ENCODE data around the gene RYR2. TPM values are rescaled to one million over a fixed set of nuclear protein-coding genes. Genes with fewer than 3 reads are reported as not detected.

RYR2 gene
- total RNA-seq, 6 experiments from 2014 or later = 0.05 to 0.17 TPM; not detected in 4

DNA sequence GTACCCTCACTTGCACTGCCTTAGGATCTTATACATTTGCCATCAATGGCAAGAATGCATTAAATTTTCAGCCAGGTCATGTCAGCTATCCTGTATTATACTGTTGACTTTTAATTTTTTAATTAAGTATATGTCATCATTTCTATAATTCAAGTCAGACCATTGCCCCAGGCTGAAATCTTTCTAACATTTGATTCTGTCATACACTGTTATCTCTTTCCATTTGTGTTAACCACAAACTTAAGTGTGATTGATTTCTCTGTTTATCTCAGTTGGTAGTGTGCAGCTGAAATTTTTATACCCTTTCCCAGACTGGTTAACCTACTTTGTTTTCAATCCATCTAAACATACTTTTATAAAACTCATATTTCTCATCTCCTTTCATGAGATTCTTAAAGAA is 695.5 kb downstream of the RYR2 start:
- TF ChIP-seq, protein P1, sequence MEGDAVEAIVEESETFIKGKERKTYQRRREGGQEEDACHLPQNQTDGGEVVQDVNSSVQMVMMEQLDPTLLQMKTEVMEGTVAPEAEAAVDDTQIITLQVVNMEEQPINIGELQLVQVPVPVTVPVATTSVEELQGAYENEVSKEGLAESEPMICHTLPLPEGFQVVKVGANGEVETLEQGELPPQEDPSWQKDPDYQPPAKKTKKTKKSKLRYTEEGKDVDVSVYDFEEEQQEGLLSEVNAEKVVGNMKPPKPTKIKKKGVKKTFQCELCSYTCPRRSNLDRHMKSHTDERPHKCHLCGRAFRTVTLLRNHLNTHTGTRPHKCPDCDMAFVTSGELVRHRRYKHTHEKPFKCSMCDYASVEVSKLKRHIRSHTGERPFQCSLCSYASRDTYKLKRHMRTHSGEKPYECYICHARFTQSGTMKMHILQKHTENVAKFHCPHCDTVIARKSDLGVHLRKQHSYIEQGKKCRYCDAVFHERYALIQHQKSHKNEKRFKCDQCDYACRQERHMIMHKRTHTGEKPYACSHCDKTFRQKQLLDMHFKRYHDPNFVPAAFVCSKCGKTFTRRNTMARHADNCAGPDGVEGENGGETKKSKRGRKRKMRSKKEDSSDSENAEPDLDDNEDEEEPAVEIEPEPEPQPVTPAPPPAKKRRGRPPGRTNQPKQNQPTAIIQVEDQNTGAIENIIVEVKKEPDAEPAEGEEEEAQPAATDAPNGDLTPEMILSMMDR (IDR thresholded peaks at IDR 0.05) = no peak
- H3K36me3 Mint-ChIP-seq (ENCODE audit: low read depth) = no peaks in the 10 kb centered on the region
- no peaks in the 10 kb centered on the region for H3K27me3 Mint-ChIP-seq (ENCODE audit: insufficient read depth)

DNA sequence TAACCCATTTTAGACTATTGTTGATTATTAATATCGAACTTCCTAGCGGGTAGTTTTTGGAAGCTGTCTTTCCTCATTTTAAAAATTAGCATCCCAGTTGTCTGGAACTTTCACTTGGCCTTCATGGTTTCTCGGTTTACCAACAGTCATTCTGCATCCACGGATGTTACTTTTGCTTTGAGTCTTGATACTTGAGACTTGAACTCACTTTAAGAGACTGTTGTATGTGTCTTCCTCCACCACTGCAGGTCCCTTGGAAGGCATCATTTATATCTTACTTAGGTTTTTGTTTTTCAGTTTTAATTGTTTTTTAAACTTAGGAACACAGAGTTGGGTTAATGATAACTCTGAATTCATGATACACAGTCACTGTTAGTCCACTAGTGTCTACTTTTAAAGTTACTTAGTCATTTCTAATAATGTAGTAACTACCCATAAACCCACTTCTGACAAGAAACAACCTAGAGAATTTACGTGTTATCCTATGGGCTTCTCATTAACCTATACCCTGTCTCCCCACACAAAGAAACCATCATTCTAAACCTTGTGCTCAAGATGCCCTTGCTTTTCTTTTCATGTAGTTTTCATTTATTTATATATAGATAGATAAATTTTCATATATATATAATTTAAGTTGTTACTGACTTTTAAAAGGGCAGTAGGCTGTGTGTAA is 696.1 kb downstream of the RYR2 start:
- TF ChIP-seq, protein P1 (IDR thresholded peaks at IDR 0.05) = no peak
- H3K36me3 Mint-ChIP-seq (ENCODE audit: low read depth) = no peaks in the 10 kb centered on the region
- peaks cover 25% of the 10 kb centered on the region for H3K9me3 Mint-ChIP-seq
- H3K27ac Mint-ChIP-seq = no peak overlapping the region
- no peak for DNase-seq
- H3K27me3 Mint-ChIP-seq (ENCODE audit: insufficient read depth) = no peaks in the 10 kb centered on the region
- no peaks in the 10 kb centered on the region for H3K4me1 Mint-ChIP-seq (ENCODE audit: low read depth)
- H3K4me3 Mint-ChIP-seq = no peak overlapping the region

More for the DNA sequence above, 695.5 kb downstream of the RYR2 start:
- no peak overlapping the region for H3K4me3 Mint-ChIP-seq
- H3K27ac Mint-ChIP-seq = no peak overlapping the region
- DNase-seq = no peak
- peaks cover 25% of the 10 kb centered on the region for H3K9me3 Mint-ChIP-seq
- H3K4me1 Mint-ChIP-seq (ENCODE audit: low read depth) = no peaks in the 10 kb centered on the region

DNA sequence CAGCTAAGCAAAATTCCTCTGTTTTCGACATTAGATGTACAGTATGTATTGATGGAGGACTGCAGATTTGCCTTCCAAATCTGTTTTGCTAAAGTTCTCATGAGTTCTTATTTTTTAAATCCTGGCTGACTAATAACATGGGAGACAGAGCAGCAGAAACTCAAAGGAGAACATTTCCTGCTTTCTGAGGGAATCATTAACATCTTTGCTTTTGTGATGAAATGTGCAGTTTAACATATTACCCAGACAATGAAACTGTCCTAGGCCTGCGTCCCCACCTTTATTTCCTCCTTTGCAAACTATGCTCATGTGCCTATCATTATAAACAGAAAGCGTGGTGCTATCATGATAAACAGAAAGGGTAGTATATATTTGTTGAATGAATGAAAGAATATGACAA is 698.9 kb downstream of the RYR2 start:
- no peaks in the 10 kb centered on the region for H3K36me3 Mint-ChIP-seq (ENCODE audit: low read depth)
- peaks cover 1% of the 10 kb centered on the region; the same call in 1 of the 2 replicates for H3K27me3 Mint-ChIP-seq (ENCODE audit: insufficient read depth)
- H3K4me1 Mint-ChIP-seq (ENCODE audit: low read depth) = no peaks in the 10 kb centered on the region
- H3K4me3 Mint-ChIP-seq = no peak overlapping the region
- no peak for DNase-seq
- TF ChIP-seq, protein P1 (IDR thresholded peaks at IDR 0.05) = no peak
- no peak overlapping the region for H3K27ac Mint-ChIP-seq
- H3K9me3 Mint-ChIP-seq = peaks cover 30% of the 10 kb centered on the region

DNA sequence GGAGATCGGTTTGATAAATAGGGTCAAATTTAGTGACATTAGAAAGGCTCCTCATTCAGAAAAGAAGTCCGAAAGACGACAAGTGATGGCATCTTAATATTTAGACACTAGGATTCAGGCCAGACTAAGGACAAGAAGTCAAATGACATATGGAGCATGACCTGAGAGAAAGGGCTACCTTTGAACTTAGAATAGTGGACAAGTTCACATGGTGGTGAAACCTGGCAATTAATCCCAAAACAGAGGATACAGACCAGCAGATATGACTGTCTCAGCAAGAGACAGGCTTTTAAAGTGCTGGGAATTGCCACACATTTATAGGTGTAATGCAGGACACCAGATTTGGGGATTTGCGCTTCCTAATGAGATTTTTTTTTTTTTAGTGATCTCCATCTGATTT is 703.6 kb downstream of the RYR2 start:
- TF ChIP-seq, protein P1 (IDR thresholded peaks at IDR 0.05) = no peak
- Mint-ChIP-seq H3K27ac (no peak overlapping the region), H3K27me3 (ENCODE audit: insufficient read depth) (peaks cover 1% of the 10 kb centered on the region; the same call in 1 of the 2 replicates), H3K4me1 (ENCODE audit: low read depth) (no peaks in the 10 kb centered on the region), H3K36me3 (ENCODE audit: low read depth) (no peaks in the 10 kb centered on the region), H3K9me3 (peaks cover 25% of the 10 kb centered on the region), H3K4me3 (no peak overlapping the region)
- no peak for DNase-seq

DNA sequence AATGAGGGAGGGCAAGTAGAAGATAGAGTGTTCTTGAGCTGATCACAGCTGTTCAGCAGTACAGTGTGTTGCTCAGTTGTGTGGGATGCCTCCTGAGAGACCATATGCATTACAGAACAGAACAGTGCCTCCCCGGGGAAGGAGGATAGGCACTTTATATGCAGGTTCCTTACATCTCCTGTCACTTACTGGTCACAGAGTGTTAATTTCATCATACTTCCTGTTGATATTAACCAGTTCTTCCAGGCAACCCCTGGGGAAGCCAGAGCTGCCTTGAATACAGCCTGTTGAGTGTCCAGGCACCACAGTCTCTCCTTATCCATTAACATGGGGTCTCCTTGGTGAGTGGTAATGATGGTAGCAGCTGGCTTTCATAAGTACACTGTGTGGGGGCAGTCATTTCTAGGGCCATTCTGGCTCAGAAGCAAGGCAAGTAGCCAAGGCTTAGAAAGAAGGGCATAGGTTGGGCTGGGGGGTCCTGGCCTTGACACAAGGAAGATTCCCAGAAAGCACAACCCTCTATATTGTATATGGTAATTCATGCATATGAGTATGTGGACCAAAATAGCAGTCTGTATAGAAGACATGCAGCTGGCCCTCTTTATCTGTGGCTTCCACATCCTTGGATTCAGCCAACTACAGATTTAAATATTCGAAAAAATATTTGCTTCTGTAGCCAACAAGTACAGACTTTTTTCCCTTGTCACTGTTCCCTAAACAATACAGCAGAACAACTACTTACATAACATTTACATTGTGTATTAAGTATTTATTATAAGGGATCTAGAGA is 706.4 kb downstream of the RYR2 start:
- H3K27me3 Mint-ChIP-seq (ENCODE audit: insufficient read depth) = peaks cover 4% of the 10 kb centered on the region
- DNase-seq = no peak
- no peaks in the 10 kb centered on the region for H3K36me3 Mint-ChIP-seq (ENCODE audit: low read depth)
- peaks cover 13% of the 10 kb centered on the region for H3K9me3 Mint-ChIP-seq
- H3K4me1 Mint-ChIP-seq (ENCODE audit: low read depth) = no peaks in the 10 kb centered on the region
- H3K4me3 Mint-ChIP-seq = no peak overlapping the region
- H3K27ac Mint-ChIP-seq = no peak overlapping the region
- TF ChIP-seq, protein P1 (IDR thresholded peaks at IDR 0.05) = no peak
